Measurements from ENCODE around the gene LDLRAD4.

The LDLRAD4 gene

GRCh38 chr18:13638719-13639595 lies 420.4 kb downstream of the LDLRAD4 start:
- TF ChIP-seq GABPA (IDR thresholded peaks at IDR 0.05; ENCODE audit: low read depth) (no peak), POLR2AphosphoS5 (IDR thresholded peaks at IDR 0.05; ENCODE audit: low read depth) (no peak), CTCF (IDR thresholded peaks at IDR 0.05; ENCODE audit: insufficient read depth, low read length) (no peak), REST (IDR thresholded peaks at IDR 0.05; ENCODE audit: insufficient replicate concordance, low read depth) (no peak), SPI1 (IDR thresholded peaks at IDR 0.05; ENCODE audit: borderline replicate concordance, low read depth) (no peak)
- DNase-seq (ENCODE audit: low read depth in 1 of 2, low spot score in 1 of 2) = no peak
- no peak overlapping the region for H3K4me3 ChIP-seq (replicated peaks; ENCODE audit: insufficient read depth, low read length)
- no peaks in the 10 kb centered on the region for H3K27me3 ChIP-seq (ENCODE audit: insufficient read depth, poor library complexity, severe bottlenecking)
- H3K27ac ChIP-seq (replicated peaks) = no peak overlapping the region

- TF ChIP-seq GABPA (IDR thresholded peaks at IDR 0.05; ENCODE audit: low read depth) (no peak), SPI1 (IDR thresholded peaks at IDR 0.05; ENCODE audit: borderline replicate concordance, low read depth) (no peak), REST (IDR thresholded peaks at IDR 0.05; ENCODE audit: insufficient replicate concordance, low read depth) (no peak), POLR2AphosphoS5 (IDR thresholded peaks at IDR 0.05; ENCODE audit: low read depth) (no peak), CTCF (IDR thresholded peaks at IDR 0.05; ENCODE audit: insufficient read depth, low read length) (no peak)
- Histone ChIP-seq H3K4me3 (replicated peaks; ENCODE audit: insufficient read depth, low read length) (no peak overlapping the region), H3K27ac (replicated peaks) (no peak overlapping the region), H3K27me3 (ENCODE audit: insufficient read depth, poor library complexity, severe bottlenecking) (no peaks in the 10 kb centered on the region)
- no peak for DNase-seq (ENCODE audit: low read depth in 1 of 2, low spot score in 1 of 2)
These were observed 421.8 kb downstream of the LDLRAD4 start for GRCh38 chr18:13640266-13640860.

- DNase-seq (ENCODE audit: low read depth in 1 of 2, low spot score in 1 of 2) = no peak
- Histone ChIP-seq H3K27me3 (ENCODE audit: insufficient read depth, poor library complexity, severe bottlenecking) (no peaks in the 10 kb centered on the region), H3K27ac (replicated peaks) (no peak overlapping the region), H3K4me3 (replicated peaks; ENCODE audit: insufficient read depth, low read length) (no peak overlapping the region)
- no peak for TF ChIP-seq SPI1 (IDR thresholded peaks at IDR 0.05; ENCODE audit: borderline replicate concordance, low read depth)
- no peak for TF ChIP-seq GABPA (IDR thresholded peaks at IDR 0.05; ENCODE audit: low read depth)
- no peak for TF ChIP-seq CTCF (IDR thresholded peaks at IDR 0.05; ENCODE audit: insufficient read depth, low read length)
These were observed 423.2 kb downstream of the LDLRAD4 start for GRCh38 chr18:13641551-13642439.

Measured in HL-60 (cell line).